Thoracic aorta (tissue), 2 donors: ENCODE results near the gene OR52A5. TPM values are rescaled to one million over a fixed set of nuclear protein-coding genes. Genes with fewer than 3 reads are reported as not detected.

Source experiments
- ATAC-seq: fragments of 150-250 bp; one replicate; pipeline ENCODE4 v1.8.0; 2017; ENCODE audit warnings: low read depth; ENCODE audit not compliant: insufficient number of reproducible peaks, low FRiP score
- DNase-seq: peaks from one replicate; pipeline ENCODE4 v3.0.0-alpha.2; 2020; ENCODE audit warnings: low spot score
- H3K27ac ChIP-seq, 2 donors: fragments of 200-600 bp; sonication (generic); 1 replicate in 1 of 2; 2 replicates in 1 of 2; pipeline ENCODE4 v1.5.1; 2016; ENCODE audit warnings: mild to moderate bottlenecking in 2 of 2, moderate library complexity in 2 of 2
- H3K27me3 ChIP-seq: fragments of 200-600 bp; sonication (generic); replicated peaks from 2 replicates; pipeline ENCODE4 v1.6.0; 2016; ENCODE audit warnings: mild to moderate bottlenecking; ENCODE audit not compliant: insufficient read depth
- H3K36me3 ChIP-seq: fragments of 200-600 bp; sonication (generic); one replicate; pipeline ENCODE4 v1.5.1; 2016
- H3K4me1 ChIP-seq, 2 donors: fragments of 200-600 bp; sonication (generic); 1 replicate in 1 of 2; 2 replicates in 1 of 2; pipeline versions ENCODE4 v1.5.1 to v1.6.0; 2016; ENCODE audit warnings: low read depth in 2 of 2, mild to moderate bottlenecking in 1 of 2; ENCODE audit not compliant: control insufficient read depth in 1 of 2
- H3K4me3 ChIP-seq: fragments of 200-600 bp; sonication (generic); 2 replicates; pipeline ENCODE4 v1.5.1; 2016; ENCODE audit warnings: mild to moderate bottlenecking
- H3K9me3 ChIP-seq: fragments of 200-600 bp; sonication (generic); 2 replicates; pipeline ENCODE4 v1.5.1; 2016
- CTCF ChIP-seq: fragments of 200-600 bp; sonication (generic); IDR thresholded peaks from one replicate; pipeline ENCODE4 v1.5.1; 2019; ENCODE audit warnings: antibody characterized with exemption
- total RNA-seq, 2 donors: library from RNA; depleted of rRNA; stranded (reverse); fragments of >200 nt; gene quantifications; one replicate each; pipeline versions ENCODE4 v1.1.0 to v1.2.3, GENCODE V29; 2016

Gene OR52A5
- total RNA-seq, 2 donors from 2014 or later = not detected

- TF ChIP-seq CTCF = no peak
- DNase-seq = no peak
- no peak overlapping the region for H3K4me3 ChIP-seq
- H3K9me3 ChIP-seq = no peaks in the 10 kb centered on the region
- no peak for ATAC-seq
- no peaks in the 10 kb centered on the region for H3K36me3 ChIP-seq
- H3K4me1 ChIP-seq = no peaks in the 10 kb centered on the region
- no peaks in the 10 kb centered on the region for H3K27me3 ChIP-seq
- H3K27ac ChIP-seq = no peak overlapping the region
Observed at GRCh38 chr11:5088556-5088955, 49.6 kb downstream of the OR52A5 start.

- DNase-seq (no peak), ATAC-seq (no peak)
- Histone ChIP-seq H3K9me3 (no peaks in the 10 kb centered on the region), H3K4me3 (no peak overlapping the region), H3K27ac (no peak overlapping the region), H3K4me1 (no peaks in the 10 kb centered on the region), H3K36me3 (no peaks in the 10 kb centered on the region), H3K27me3 (no peaks in the 10 kb centered on the region)
- no peak for TF ChIP-seq CTCF
Observed at GRCh38 chr11:5083602-5084001, 54.6 kb downstream of the OR52A5 start.

- no peak for TF ChIP-seq CTCF
- DNase-seq (no peak), ATAC-seq (no peak)
- Histone ChIP-seq H3K36me3 (no peaks in the 10 kb centered on the region), H3K27me3 (no peaks in the 10 kb centered on the region), H3K9me3 (no peaks in the 10 kb centered on the region), H3K27ac (no peak overlapping the region), H3K4me1 (no peaks in the 10 kb centered on the region), H3K4me3 (no peak overlapping the region)
Observed at GRCh38 chr11:5081405-5081804, 56.8 kb downstream of the OR52A5 start.

Other genes starting within 250 kb of the OR52A5 start
- gene OR51A7, start 234.6 kb downstream of the OR52A5 start, total RNA-seq = not detected
- gene OR51G2, start 219.0 kb downstream of the OR52A5 start, total RNA-seq = not detected
- not detected for gene OR51G1, start 214.0 kb downstream of the OR52A5 start, total RNA-seq
- not detected for gene OR51A4, start 190.8 kb downstream of the OR52A5 start, total RNA-seq
- not detected for gene OR51A2, start 182.6 kb downstream of the OR52A5 start, total RNA-seq
- not detected for gene OR51L1, start 143.5 kb downstream of the OR52A5 start, total RNA-seq
- gene OR52J3, start 91.8 kb downstream of the OR52A5 start, total RNA-seq = not detected
- not detected for gene OR52E2, start 78.7 kb downstream of the OR52A5 start, total RNA-seq
- not detected for gene OR52E1, start 68.8 kb downstream of the OR52A5 start, total RNA-seq
- not detected for gene OR52A1, start 16.4 kb upstream of the OR52A5 start, total RNA-seq
- gene OR51V1, start 62.3 kb upstream of the OR52A5 start, total RNA-seq = not detected
- gene HBB, start 88.7 kb upstream of the OR52A5 start, total RNA-seq = 100 to 1,000 TPM in 1 of 2 donors, 10 to 100 TPM in 1; 10.2 to 257 TPM
- not detected for gene HBD, start 96.1 kb upstream of the OR52A5 start, total RNA-seq
- not detected for gene HBG1, start 111.5 kb upstream of the OR52A5 start, total RNA-seq
- gene HBG2, start 116.4 kb upstream of the OR52A5 start, total RNA-seq = not detected
- not detected for gene HBE1, start 131.6 kb upstream of the OR52A5 start, total RNA-seq
- not detected for gene OR51B4, start 163.6 kb upstream of the OR52A5 start, total RNA-seq
- not detected for gene OR51B2, start 185.9 kb upstream of the OR52A5 start, total RNA-seq
- gene OR51B5, start 205.2 kb upstream of the OR52A5 start, total RNA-seq = 1 to 10 TPM in 1 of 2 donors, under 1 TPM in 1; 0.49 to 4.2 TPM
- gene OR51B6, start 213.2 kb upstream of the OR52A5 start, total RNA-seq = not detected
- gene OR51M1, start 245.5 kb upstream of the OR52A5 start, total RNA-seq = not detected